Stimulated activated CD8-positive, alpha-beta memory T cell treated with anti-CD3 and anti-CD28 coated beads, Interleukin-2, amount 100 ng/mL, for 48 hours (primary cell): ENCODE results near the gene UMAD1.

Experiments
- DNase-seq, 2 donors: peaks; one replicate each; pipeline ENCODE4 v3.0.0-alpha.2; 2020; ENCODE audit warnings: low read depth in 2 of 2

UMAD1 gene

DNA sequence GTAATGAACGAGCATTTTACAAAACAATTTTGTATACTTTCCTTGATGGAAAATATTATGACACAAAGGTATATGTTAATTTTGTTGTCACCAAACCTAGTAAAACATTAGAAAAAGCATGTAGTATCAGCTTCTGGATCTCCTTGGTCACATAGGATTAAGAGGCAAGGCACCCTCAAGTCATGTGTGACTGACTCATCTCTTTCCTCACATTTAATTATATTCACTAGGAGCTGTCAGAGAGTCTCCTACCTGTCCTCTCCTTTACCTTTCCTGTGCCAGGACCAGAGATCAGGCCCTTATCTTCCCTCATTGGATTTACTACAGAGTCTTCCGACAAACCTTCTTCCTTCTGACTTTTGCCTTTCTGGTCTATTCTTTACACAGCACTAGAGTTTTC, 189.1 kb downstream of the UMAD1 start:
- no peak for DNase-seq

- DNase-seq, result no peak
These were observed 189.7 kb downstream of the UMAD1 start for GRCh38 chr7:7830122-7830878.

DNA sequence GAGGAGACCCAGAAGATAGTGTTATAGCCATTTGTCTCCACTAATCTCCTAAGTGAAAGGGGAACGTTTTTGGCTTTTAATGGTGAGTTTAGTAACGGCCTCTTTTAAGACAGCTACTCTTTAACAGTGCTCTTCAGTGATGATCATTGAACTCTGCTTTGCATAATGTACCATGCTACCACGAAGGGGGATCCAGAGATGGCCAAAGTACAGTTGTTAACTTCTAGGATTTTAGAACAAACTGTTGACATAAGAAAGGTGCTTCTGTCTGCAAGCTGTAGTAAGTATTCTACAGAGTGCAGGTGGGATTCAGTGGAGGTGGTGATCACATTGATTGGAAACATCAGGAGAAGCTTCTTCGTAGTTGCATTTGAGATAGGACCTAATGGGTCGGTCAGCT, 192.0 kb downstream of the UMAD1 start:
- DNase-seq, result no peak

- no peak for DNase-seq
These were observed 194.2 kb downstream of the UMAD1 start for GRCh38 chr7:7834761-7835160.

DNA sequence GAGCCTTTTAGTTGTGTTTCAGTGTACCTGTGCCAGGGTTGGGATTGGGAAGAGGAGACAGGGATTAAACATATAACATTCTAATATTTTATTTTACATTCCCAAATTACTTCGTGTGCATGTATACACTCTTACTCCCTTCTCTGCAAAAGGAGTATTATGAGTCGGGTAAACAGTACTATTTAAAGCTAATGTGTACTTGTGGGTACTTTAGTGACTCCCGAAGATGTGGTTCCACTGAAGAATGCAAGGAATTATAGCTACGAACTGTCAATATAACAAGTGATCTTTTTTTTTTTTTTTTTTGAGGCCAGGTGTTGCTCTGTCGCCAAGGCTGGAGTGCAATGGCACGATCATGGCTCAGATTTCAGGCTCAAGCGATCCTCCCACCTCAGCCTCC, 200.5 kb downstream of the UMAD1 start:
- no peak for DNase-seq

DNA sequence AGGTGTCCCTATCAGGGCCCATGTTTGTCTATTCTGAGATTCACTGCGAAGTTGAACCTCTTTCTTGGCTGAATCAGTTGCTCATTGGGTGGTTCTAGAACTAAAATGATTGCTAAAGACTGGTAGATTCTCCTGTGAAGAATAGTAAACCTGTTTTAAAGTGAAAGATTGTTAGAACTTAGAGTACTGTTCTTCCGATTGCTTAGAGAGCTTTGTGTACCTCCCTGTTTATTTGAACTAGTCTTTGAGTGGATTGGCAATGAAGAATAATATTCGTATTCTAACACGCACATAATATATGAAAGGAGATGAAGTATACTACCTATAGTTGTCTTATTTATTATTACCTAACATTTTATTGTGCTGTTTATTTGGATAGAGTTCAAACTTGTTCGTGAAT, 202.7 kb downstream of the UMAD1 start:
- DNase-seq, result no peak

- no peak for DNase-seq
These were observed 203.4 kb downstream of the UMAD1 start for GRCh38 chr7:7843972-7844371.

DNA sequence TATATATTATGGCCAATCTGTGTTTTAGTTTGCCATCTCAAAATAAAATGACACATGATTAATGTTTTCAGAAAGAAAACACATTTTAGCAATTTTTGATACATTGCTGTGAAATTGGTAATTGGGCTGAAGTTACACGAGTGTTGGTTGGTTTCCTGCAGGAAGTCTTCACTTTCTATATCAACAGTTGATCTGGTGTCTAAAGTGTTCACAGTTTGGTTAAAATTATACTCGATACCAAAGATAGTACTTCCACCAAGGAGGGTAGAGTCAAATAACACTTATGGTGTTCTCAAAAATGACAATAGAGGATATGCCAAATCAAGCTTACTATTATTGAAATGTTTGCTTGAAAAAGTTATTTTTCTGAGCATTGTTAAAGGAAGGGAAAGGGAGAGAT, 207.7 kb downstream of the UMAD1 start:
- DNase-seq, result no peak

DNA sequence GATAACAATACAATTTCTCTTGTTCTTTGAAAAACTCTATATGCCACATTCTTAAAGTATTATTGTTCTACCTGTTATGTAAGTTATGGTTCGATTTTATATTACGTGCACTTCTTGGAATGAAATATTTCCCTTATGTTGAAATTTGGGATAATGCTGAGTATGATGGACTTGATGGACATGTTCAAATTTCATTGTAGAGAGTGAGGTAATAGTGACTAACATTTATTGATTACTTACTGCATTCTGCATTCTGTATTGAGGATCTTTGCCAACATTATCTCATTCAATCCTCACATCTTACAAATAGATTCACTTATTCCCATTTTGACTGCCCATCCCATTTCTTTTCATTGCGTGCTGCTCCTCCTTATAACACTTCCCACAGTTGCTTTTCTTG, 208.3 kb downstream of the UMAD1 start:
- no peak for DNase-seq

GRCh38 chr7:7850150-7850549, 209.6 kb downstream of the UMAD1 start:
- DNase-seq, result no peak

GRCh38 chr7:7851381-7851780, 210.8 kb downstream of the UMAD1 start:
- DNase-seq, result no peak

GRCh38 chr7:7851991-7852390, 211.4 kb downstream of the UMAD1 start:
- no peak for DNase-seq

DNA sequence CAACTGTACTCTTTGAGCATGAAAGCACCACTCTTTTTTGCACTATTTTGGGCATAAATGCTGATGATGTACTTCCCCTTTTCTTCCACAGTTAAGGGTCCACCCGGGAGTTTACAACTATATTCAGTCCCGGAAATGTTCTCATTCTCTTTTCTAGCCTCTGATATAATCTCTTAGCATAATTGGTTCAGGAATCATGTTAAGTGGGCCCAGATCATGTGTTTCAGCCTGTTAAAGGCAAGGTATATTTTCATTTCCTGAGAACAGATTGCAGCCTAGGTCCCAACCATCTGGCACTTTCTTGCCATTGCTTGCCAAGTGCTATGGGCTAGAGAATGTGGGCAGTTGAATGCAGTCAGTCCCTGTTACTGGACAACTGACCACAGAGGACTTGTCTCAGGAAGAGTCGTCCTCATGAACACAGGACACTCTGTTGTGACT, 216.6 kb downstream of the UMAD1 start:
- DNase-seq, result no peak

- no peak for DNase-seq
These were observed 218.0 kb downstream of the UMAD1 start for GRCh38 chr7:7858559-7858958.

- DNase-seq, result no peak
These were observed 218.9 kb downstream of the UMAD1 start for GRCh38 chr7:7859411-7859810.

- DNase-seq, result no peak
These were observed 220.7 kb downstream of the UMAD1 start for GRCh38 chr7:7861211-7861633.

DNA sequence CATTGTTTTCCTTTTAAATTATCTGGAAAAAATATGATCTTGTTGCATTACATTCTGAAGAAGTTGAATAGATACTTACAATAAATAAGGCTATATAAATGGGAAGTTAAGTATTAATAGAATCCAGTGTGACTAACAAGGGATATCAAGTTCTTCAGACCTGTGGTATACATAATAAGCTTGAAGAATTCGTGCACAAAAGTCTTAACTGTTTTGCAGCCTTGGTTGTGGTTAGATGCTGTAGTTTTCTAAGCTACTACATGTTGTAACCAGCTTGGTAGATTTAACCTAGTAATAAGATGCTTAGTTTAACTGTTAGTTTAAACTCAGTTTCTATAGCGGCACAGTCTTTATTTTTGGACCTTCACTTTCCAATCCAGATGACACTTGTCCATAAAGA, 221.8 kb downstream of the UMAD1 start:
- no peak for DNase-seq

GRCh38 chr7:7867846-7868571, 227.5 kb downstream of the UMAD1 start:
- DNase-seq, result no peak

DNA sequence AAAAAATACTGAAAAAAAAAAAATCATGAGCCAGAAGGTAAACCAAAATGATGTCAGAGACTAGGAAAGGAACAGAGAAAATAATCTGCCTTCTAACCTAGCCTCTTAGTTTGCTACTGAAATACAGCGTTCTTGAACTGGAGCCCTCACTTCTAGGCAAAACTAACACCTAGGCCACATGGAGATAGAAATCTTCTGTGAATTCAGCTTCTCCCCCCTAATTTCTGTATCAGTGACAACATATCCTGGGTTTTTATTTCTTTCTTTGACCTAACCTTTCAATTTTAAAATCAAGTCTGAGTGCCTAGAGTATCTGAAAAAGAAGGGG, 228.0 kb downstream of the UMAD1 start:
- DNase-seq, result no peak

DNA sequence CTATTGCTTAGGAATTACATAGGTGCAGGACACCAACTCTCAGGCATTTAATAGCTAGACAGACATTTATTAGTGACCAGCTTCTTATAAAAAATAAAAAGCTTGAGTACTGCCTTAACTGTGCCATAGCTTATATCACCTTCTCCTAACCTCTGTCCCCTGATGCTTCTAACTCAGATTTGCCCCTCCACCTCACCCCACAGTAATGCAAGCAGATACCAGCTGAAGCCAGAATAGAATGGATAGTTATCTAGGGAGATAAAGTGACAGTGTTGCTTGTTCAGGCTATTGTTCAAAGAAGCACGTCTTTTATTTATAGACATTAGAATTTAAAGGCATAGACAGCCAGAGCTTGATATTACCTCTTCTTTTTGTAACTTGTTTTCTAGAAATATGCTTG, 228.5 kb downstream of the UMAD1 start:
- no peak for DNase-seq

DNA sequence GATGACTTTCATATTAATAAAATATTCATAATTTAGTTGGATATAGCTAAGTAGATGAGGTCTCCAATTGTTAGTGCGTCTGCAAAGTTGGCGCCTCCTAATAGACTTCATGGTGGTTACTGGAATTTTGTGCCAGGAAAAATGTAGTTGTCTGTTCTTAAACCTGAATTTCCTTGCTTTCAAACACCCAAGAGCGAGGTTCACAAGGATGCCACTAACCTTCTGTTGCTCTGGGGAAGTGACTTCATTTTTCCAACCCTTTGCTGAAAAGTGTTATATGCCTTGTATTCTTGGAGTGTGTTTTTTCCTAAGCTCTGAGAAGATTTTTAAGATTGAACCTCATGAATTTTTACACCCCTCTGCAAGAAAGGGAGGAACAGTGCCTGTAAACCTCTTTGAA, 229.1 kb downstream of the UMAD1 start:
- DNase-seq, result no peak

- DNase-seq, result no peak
These were observed 230.0 kb downstream of the UMAD1 start for GRCh38 chr7:7870555-7870954.

DNA sequence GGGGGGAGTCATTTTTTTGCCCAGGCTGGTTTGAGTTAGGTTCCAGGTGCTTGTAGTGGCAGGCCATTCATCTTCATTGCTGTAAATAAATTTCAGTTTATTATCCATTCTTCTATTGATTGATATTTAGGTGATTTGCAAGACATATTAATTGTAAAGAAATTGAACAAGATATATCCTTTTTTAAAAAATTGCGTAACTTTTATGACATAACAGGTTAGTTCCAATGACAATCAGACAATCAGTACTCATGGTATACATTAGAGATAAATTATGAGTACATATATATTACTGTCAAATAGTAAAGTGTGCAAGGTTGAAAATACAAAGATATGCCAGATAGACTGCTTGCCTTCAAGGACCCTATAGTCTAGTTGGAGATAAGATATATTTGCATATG, 235.9 kb downstream of the UMAD1 start:
- no peak for DNase-seq

- no peak for DNase-seq
These were observed 241.0 kb downstream of the UMAD1 start for GRCh38 chr7:7881581-7881980.
